IPS DF 4.7 (cell line): ENCODE data around the gene C6orf15.

Experiments
- DNase-seq: peaks from one replicate; pipeline ENCODE4 v3.0.0-alpha.2; 2013; ENCODE audit warnings: low spot score; ENCODE audit errors: extremely low read depth

Gene C6orf15

GRCh38 chr6:31110825-31111582, 1.4 kb downstream of the C6orf15 start:
- DNase-seq = no peak

DNA sequence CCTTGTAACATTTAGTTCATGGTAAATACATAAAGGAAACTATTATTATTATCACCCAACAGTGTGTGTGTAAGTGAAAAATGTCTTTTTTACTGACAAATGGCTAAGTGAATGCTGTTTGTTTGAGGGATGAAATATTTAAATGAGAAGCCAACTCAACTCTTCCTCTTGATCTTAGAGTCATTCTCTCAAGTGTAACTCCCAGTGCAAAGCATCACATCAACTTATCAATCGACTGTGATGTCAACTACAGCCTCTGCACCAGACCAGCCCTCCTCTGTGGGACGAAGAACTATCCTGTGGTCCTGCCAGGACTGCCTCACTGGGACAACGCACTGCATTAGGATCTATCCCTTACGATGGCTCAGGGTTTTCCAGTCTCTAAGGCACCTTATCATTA, 5.3 kb downstream of the C6orf15 start:
- no peak for DNase-seq

GRCh38 chr6:31103136-31103535, 9.2 kb downstream of the C6orf15 start:
- no peak for DNase-seq

DNA sequence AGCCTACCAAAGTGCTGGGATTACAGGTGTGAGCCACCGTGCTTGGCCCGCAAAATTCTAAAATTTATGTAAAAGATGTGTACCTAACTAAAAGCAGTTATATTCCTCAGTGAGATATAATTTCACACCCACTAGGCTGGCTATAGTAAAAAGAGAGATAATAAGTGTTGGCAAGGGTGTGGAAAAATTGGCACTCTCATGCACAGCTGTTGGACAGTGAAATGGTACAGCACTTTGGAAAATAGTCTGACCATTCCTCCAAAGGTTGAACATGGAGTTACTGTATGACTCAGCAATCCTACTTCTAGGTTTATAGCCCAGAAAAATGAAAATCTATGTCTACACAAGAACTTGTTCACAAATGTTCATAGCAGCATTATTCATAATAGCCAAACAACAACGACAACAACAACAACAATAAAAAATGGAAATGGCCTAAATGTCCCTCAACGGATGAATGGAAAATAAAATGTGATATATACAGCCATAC, 13.9 kb downstream of the C6orf15 start:
- no peak for DNase-seq

GRCh38 chr6:31096656-31097055, 15.7 kb downstream of the C6orf15 start:
- no peak for DNase-seq

- no peak for DNase-seq
Observed at GRCh38 chr6:31096215-31096614, 16.2 kb downstream of the C6orf15 start.

GRCh38 chr6:31094389-31094881, 17.9 kb downstream of the C6orf15 start:
- DNase-seq = no peak

- DNase-seq = no peak
Observed at GRCh38 chr6:31092769-31093505, 19.4 kb downstream of the C6orf15 start.

GRCh38 chr6:31092238-31092637, 20.1 kb downstream of the C6orf15 start:
- DNase-seq = no peak

GRCh38 chr6:31091680-31092079, 20.7 kb downstream of the C6orf15 start:
- no peak for DNase-seq

GRCh38 chr6:31090973-31091364, 21.4 kb downstream of the C6orf15 start:
- no peak for DNase-seq

GRCh38 chr6:31090275-31090972, 22.0 kb downstream of the C6orf15 start:
- DNase-seq = no peak

DNA sequence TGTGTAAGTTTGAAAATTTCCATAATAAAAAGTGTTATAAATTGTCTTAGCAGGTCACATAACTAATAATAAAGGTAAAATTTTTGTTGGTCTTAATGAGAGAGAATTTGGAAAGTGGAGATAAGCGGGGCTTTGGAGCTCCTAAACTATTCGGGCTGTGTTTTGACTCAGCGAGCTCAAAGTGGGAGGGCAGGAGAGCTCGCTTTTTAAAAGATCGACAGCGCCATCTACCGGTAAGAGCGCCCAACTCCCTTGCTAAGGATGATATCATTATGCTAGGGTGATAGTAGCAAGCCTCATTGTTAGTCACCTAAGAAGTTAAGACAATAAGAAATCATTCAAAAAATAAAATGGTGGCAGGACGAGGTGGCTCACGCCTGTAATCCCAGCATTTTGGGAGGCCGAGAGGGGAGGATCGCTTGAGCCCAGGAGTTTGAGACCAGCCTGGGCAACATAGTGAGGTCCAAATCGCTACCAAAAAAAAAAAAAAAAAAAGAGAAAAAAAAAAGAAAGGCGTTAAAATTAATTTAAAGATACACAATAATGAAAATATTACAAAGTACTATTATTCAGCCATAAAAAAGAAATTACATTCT, 24.8 kb downstream of the C6orf15 start:
- no peak for DNase-seq

- no peak for DNase-seq
Observed at GRCh38 chr6:31086788-31087440, 25.5 kb downstream of the C6orf15 start.

DNA sequence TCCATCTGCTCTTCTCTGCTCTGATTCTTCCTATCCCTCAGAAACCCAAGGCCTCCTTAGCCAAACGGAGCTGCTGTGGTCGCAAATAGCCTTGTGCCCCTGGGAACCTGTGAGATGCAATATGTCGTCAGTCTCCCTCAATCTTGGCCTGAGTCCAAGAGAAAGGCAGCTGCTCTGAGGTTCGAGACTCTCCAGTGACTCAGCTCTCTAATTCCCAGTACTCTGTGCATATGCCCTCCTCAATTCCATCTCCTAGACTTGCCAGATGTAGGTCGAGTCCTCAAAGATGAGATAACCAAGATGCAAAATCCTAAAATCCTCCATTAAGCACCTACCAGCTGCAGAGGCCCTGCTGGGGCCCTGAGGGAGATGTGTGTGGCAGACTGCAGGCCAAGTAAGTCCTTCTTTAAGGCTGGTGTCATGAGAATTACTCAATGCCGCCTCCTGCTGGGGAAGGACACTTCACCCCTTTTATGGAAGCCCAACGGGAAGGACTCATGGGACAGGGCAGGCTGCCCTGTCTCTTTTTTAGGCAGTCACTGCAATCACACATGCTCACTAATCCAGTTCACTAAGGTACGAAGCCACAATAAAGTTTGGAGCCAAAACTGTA, 28.5 kb downstream of the C6orf15 start:
- DNase-seq = peak; percentile 62

DNA sequence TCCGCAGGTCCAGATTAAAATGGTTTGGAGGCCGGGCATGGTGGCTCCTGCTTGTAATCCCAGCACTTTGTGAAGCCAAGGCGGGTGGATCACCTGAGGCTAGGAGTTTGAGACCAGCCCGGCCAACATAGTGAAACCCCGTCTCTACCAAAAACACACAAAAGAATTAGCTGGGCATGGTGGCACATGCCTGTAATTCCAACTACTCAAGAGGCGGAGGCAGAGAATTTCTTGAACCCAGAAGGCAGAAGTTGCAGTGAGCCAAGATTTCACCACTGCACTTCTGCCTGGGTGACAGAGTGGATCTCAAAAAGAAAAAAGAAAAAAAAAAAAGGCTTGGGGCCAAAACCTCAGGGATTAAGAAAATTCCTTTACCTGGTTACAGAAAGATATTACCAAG, 30.5 kb downstream of the C6orf15 start:
- DNase-seq = no peak

GRCh38 chr6:31079656-31080261, 32.6 kb downstream of the C6orf15 start:
- DNase-seq = no peak

- DNase-seq = no peak
Observed at GRCh38 chr6:31076611-31077010, 35.8 kb downstream of the C6orf15 start.

GRCh38 chr6:31075528-31075927, 36.8 kb downstream of the C6orf15 start:
- DNase-seq = no peak

DNA sequence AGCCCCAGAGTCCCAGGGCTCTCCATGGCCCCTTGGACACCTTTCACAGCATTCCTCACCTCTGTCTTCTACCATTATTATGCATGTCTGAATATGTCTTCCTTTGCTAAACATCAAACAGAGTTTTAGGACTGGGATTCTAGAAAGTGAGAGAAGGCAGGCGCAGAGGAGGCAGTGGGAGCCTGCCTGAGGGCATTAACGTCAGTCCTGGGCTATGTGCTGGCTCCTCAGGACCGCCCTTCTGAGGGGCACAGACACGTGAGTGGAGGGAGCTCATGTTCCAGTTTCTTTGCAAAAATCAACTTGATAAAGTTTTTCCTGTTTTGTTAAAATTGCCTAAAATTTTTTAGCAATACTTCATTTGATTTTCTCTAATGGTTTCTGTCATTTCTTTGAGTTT, 38.0 kb downstream of the C6orf15 start:
- DNase-seq = no peak
